NCI-H69 (cell line): ENCODE measurements around the gene SLC41A3.
"Not testable (repeated sequence)": the region's sequence is repeated elsewhere in the genome, so short reads cannot be mapped to it uniquely, and the experiment has no call there.

Experiments
- DNase-seq: peaks from one replicate; lab custom pipeline; 2025; lab: John Stamatoyannopoulos, UW

Gene SLC41A3

GRCh38 chr3:126106336-126107202 lies 22.6 kb upstream of the SLC41A3 start:
- no peak for DNase-seq

- no peak for DNase-seq
Observed at GRCh38 chr3:126105691-126106187, 21.8 kb upstream of the SLC41A3 start.

GRCh38 chr3:126104742-126105605 lies 21.1 kb upstream of the SLC41A3 start:
- DNase-seq: no peak

GRCh38 chr3:126104028-126104635 lies 20.2 kb upstream of the SLC41A3 start:
- no peak for DNase-seq

GRCh38 chr3:126103121-126104027 lies 19.4 kb upstream of the SLC41A3 start:
- DNase-seq: no peak

- no peak for DNase-seq
Observed at GRCh38 chr3:126102530-126102951, 18.6 kb upstream of the SLC41A3 start.

- no peak for DNase-seq
Observed at GRCh38 chr3:126102011-126102410, 18.1 kb upstream of the SLC41A3 start.

GRCh38 chr3:126101521-126101982 lies 17.6 kb upstream of the SLC41A3 start:
- DNase-seq: no peak

GRCh38 chr3:126100634-126101301 lies 16.8 kb upstream of the SLC41A3 start:
- DNase-seq: no peak

GRCh38 chr3:126100269-126100633 lies 16.3 kb upstream of the SLC41A3 start:
- no peak for DNase-seq

- DNase-seq: no peak
Observed at GRCh38 chr3:126098391-126098858, 14.5 kb upstream of the SLC41A3 start.

GRCh38 chr3:126097801-126098200 lies 13.9 kb upstream of the SLC41A3 start:
- no peak for DNase-seq

- not testable (repeated sequence) for DNase-seq
Observed at GRCh38 chr3:126096274-126096673, 12.3 kb upstream of the SLC41A3 start.

GRCh38 chr3:126092128-126092527 lies 8.2 kb upstream of the SLC41A3 start:
- DNase-seq: not testable (repeated sequence)

GRCh38 chr3:126087552-126088175 lies 3.7 kb upstream of the SLC41A3 start:
- no peak for DNase-seq

- DNase-seq: no peak
Observed at GRCh38 chr3:126085841-126086240, 1.9 kb upstream of the SLC41A3 start.

- no peak for DNase-seq
Observed at GRCh38 chr3:126085276-126085675, 1.4 kb upstream of the SLC41A3 start.

- no peak for DNase-seq
Observed at GRCh38 chr3:126084768-126085180, 850 bp upstream of the SLC41A3 start.

GRCh38 chr3:126083511-126083912 lies 412 bp downstream of the SLC41A3 start:
- DNase-seq: peak; percentile 57

- no peak for DNase-seq
Observed at GRCh38 chr3:126083138-126083445, 832 bp downstream of the SLC41A3 start.
